PC-3 (cell line): ENCODE results near the gene KCNAB3.

Experiments
- CTCF ChIP-seq: fragments of 300-600 bp; sonication (generic); conservative IDR thresholded peaks from 2 replicates; pipeline ENCODE4 v1.5.1; 2017; ENCODE audit warnings: antibody characterized with exemption, low read depth, mild to moderate bottlenecking, low read length
- EZH2 ChIP-seq: fragments of 300-600 bp; sonication (generic); IDR thresholded peaks from one replicate; pipeline ENCODE4 v1.6.1; 2017; ENCODE audit warnings: antibody characterized with exemption, mild to moderate bottlenecking, low read length; ENCODE audit not compliant: unreplicated experiment
- EZH2phosphoT487 ChIP-seq: fragments of 300-600 bp; sonication (generic); IDR thresholded peaks from 2 replicates; pipeline ENCODE4 v1.6.1; 2018; ENCODE audit warnings: mild to moderate bottlenecking, antibody characterized with exemption, low read length, borderline replicate concordance

- peak; percentile 32; the same call in 1 of the 2 replicates for TF ChIP-seq CTCF
- TF ChIP-seq EZH2: no peak
- no peak for TF ChIP-seq EZH2phosphoT487
Observed at GRCh38 chr17:7972131-7972785, 42.6 kb upstream of the KCNAB3 start.
